Measurements from ENCODE around the gene APOL5. TPM values are rescaled to one million over a fixed set of nuclear protein-coding genes. Genes with fewer than 3 reads are reported as not detected.

Gene APOL5
- total and polyA plus RNA-seq, 10 of the 15 experiments (the other 5 are each of a cell fraction or from before 2014, with no cell fraction given): not detected

DNA sequence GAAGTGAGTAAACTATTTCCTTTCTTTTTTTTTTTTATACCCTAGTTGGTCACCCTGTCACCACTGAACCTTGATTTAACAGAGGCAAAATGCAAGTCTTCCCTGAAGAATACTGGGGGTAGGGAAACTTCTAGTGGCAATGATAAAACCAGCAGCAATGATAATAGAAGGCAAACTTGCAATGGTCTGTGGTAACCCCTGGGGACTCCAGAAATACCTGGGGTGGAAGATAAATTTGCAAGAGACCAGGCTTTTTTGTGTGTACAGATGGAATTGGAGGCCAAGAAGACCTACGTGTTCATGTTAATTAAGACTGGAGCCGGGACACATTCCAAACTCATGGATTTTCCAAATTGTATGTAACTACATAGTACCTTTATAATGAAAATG is 11.6 kb downstream of the APOL5 start (continued):
- TF ChIP-seq, protein P1, sequence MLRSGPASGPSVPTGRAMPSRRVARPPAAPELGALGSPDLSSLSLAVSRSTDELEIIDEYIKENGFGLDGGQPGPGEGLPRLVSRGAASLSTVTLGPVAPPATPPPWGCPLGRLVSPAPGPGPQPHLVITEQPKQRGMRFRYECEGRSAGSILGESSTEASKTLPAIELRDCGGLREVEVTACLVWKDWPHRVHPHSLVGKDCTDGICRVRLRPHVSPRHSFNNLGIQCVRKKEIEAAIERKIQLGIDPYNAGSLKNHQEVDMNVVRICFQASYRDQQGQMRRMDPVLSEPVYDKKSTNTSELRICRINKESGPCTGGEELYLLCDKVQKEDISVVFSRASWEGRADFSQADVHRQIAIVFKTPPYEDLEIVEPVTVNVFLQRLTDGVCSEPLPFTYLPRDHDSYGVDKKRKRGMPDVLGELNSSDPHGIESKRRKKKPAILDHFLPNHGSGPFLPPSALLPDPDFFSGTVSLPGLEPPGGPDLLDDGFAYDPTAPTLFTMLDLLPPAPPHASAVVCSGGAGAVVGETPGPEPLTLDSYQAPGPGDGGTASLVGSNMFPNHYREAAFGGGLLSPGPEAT (IDR thresholded peaks at IDR 0.05; ENCODE audit: low read depth): no peak
- no peak for TF ChIP-seq ASH2L (IDR thresholded peaks at IDR 0.05; ENCODE audit: borderline replicate concordance, low read depth)

DNA sequence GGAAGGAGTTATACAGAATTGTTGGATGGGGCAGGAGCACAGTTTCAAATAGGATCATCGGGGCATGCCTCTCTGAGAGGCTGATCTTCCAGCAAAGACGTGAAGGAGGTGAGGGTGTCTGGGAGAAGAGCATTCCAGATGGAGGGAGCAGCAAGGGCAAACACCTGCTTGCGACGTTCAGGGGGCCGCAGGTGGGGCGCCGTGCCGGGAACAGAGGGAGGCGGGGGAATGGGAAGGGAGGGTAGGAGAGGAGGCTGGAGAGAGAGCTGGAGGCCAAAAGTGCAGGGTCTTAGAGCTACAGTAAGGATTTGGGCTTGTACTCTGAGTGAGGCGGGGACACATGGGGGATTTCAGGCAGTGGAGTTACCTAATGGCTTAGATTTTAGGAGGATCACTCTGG is 13.6 kb downstream of the APOL5 start:
- Histone ChIP-seq H2AFZ (ENCODE audit: control insufficient read depth, low read depth, low read length) (no peak overlapping the region), H3K4me2 (ENCODE audit: control insufficient read depth, insufficient read depth) (no peak overlapping the region), H3K27me3 (replicated peaks in 1 of 2; ENCODE audit: control insufficient read depth in 2 of 2, insufficient read depth in 2 of 2, low read length in 1 of 2) (peaks cover 0 to 3% of the 10 kb centered on the region in 2 experiments; a peak in 3 of 4 replicates), H3K9ac (ENCODE audit: control insufficient read depth, insufficient read depth, low read length) (no peak overlapping the region), H3K4me1 (ENCODE audit: control insufficient read depth, insufficient read depth, low read length) (no peaks in the 10 kb centered on the region), H3K79me2 (ENCODE audit: control insufficient read depth, insufficient read depth, low read length) (no peaks in the 10 kb centered on the region), H3K36me3 (ENCODE audit: control insufficient read depth in 2 of 2, insufficient read depth in 2 of 2, low read length in 1 of 2) (no peaks in the 10 kb centered on the region), H3K4me3 (no peak overlapping the region), H4K20me1 (ENCODE audit: control insufficient read depth, insufficient read depth) (no peaks in the 10 kb centered on the region), H3K9me3 (replicated peaks; ENCODE audit: control insufficient read depth, insufficient read depth, low read length) (no peaks in the 10 kb centered on the region), H3K27ac (ENCODE audit: control insufficient read depth, insufficient read depth) (no peak overlapping the region)
- FAIRE-seq (no peak), ATAC-seq (no peak), DNase-seq (ENCODE audit: low read depth, low spot score) (no peak)
- ChIA-PET SMC1A (ENCODE audit: uncharacterized antibody, unreplicated experiment) (no interaction called here), POLR2A (no interaction called here), RAD21 (ENCODE audit: unreplicated experiment) (no interaction called here), CTCF (no interaction called here)
- TF ChIP-seq EP300 (IDR thresholded peaks at IDR 0.05; ENCODE audit: borderline replicate concordance in 1 of 2, control insufficient read depth in 1 of 2, low read depth in 2 of 2, low read length in 2 of 2): no peak
- TF ChIP-seq HDAC6 (IDR thresholded peaks at IDR 0.05; ENCODE audit: unreplicated experiment): no peak
- intact Hi-C loops (cut with micrococcal nuclease; ENCODE audit: unreplicated experiment): no loop called here
- BruUV-seq (replicated peaks): no TSS peak
- in situ Hi-C loops (cut with MboI): no loop called here
- WGBS (ENCODE audit: insufficient coverage, insufficient replicate concordance, low lambda C conversion rate, missing lambda C conversion rate): 30% methylated on average over 5 of the region's 10 CpGs

DNA sequence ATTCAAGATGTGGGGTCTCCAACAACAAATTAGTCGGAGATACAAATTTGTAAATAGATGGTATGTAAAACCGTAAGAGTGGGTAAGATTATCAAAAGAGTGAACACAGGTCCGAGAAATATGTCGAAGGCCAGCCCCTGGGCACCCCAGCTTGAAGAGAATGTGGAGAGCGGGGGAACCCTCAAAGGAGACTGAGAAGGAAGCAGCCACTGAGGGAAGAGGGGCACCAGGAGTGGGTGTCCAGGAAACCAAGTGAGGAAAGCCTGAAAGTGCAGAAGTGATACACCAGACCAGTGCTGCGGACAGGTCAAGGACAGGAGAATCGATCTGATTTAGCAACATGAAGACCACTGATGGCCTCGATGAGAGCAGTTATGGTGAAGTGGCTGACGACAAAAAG is 14.4 kb downstream of the APOL5 start:
- Histone ChIP-seq H2AFZ (ENCODE audit: control insufficient read depth, low read depth, low read length) (no peak overlapping the region), H3K9ac (ENCODE audit: control insufficient read depth, insufficient read depth, low read length) (no peak overlapping the region), H3K4me2 (ENCODE audit: control insufficient read depth, insufficient read depth) (no peak overlapping the region), H3K79me2 (ENCODE audit: control insufficient read depth, insufficient read depth, low read length) (no peaks in the 10 kb centered on the region), H4K20me1 (ENCODE audit: control insufficient read depth, insufficient read depth) (no peaks in the 10 kb centered on the region), H3K4me3 (no peak overlapping the region), H3K9me3 (replicated peaks; ENCODE audit: control insufficient read depth, insufficient read depth, low read length) (no peaks in the 10 kb centered on the region), H3K36me3 (ENCODE audit: control insufficient read depth in 2 of 2, insufficient read depth in 2 of 2, low read length in 1 of 2) (no peaks in the 10 kb centered on the region), H3K4me1 (ENCODE audit: control insufficient read depth, insufficient read depth, low read length) (no peaks in the 10 kb centered on the region), H3K27ac (ENCODE audit: control insufficient read depth, insufficient read depth) (no peak overlapping the region), H3K27me3 (replicated peaks in 1 of 2; ENCODE audit: control insufficient read depth in 2 of 2, insufficient read depth in 2 of 2, low read length in 1 of 2) (peaks cover 0 to 3% of the 10 kb centered on the region in 2 experiments; a peak in 3 of 4 replicates)
- DNase-seq (ENCODE audit: low read depth, low spot score): no peak
- 25% methylated on average over 9 of the region's 9 CpGs for WGBS (ENCODE audit: insufficient coverage, insufficient replicate concordance, low lambda C conversion rate, missing lambda C conversion rate)
- ATAC-seq: no peak
- ChIA-PET POLR2A (no interaction called here), RAD21 (ENCODE audit: unreplicated experiment) (no interaction called here), CTCF (no interaction called here), SMC1A (ENCODE audit: uncharacterized antibody, unreplicated experiment) (no interaction called here)
- BruUV-seq (replicated peaks): no TSS peak
- FAIRE-seq: no peak
- in situ Hi-C loops (cut with MboI) (no loop called here), intact Hi-C loops (cut with micrococcal nuclease; ENCODE audit: unreplicated experiment) (no loop called here)
- TF ChIP-seq SIX5 (IDR thresholded peaks at IDR 0.05; ENCODE audit: low read depth, low read length, severe bottlenecking) (no peak), IRF4 (IDR thresholded peaks at IDR 0.05; ENCODE audit: low read depth, low read length) (no peak), ZNF217 (IDR thresholded peaks at IDR 0.05) (no peak), MTA2 (IDR thresholded peaks at IDR 0.05; ENCODE audit: low read depth) (no peak), RUNX3 (IDR thresholded peaks at IDR 0.05; ENCODE audit: low read length) (no peak), ZNF24 (IDR thresholded peaks at IDR 0.05) (no peak), EGR1 (IDR thresholded peaks at IDR 0.05; ENCODE audit: borderline replicate concordance in 1 of 2, low read depth in 2 of 2, low read length in 2 of 2) (no peak), CBX3 (IDR thresholded peaks at IDR 0.05; ENCODE audit: borderline replicate concordance, low read depth) (no peak)
- TF ChIP-seq, protein P2, sequence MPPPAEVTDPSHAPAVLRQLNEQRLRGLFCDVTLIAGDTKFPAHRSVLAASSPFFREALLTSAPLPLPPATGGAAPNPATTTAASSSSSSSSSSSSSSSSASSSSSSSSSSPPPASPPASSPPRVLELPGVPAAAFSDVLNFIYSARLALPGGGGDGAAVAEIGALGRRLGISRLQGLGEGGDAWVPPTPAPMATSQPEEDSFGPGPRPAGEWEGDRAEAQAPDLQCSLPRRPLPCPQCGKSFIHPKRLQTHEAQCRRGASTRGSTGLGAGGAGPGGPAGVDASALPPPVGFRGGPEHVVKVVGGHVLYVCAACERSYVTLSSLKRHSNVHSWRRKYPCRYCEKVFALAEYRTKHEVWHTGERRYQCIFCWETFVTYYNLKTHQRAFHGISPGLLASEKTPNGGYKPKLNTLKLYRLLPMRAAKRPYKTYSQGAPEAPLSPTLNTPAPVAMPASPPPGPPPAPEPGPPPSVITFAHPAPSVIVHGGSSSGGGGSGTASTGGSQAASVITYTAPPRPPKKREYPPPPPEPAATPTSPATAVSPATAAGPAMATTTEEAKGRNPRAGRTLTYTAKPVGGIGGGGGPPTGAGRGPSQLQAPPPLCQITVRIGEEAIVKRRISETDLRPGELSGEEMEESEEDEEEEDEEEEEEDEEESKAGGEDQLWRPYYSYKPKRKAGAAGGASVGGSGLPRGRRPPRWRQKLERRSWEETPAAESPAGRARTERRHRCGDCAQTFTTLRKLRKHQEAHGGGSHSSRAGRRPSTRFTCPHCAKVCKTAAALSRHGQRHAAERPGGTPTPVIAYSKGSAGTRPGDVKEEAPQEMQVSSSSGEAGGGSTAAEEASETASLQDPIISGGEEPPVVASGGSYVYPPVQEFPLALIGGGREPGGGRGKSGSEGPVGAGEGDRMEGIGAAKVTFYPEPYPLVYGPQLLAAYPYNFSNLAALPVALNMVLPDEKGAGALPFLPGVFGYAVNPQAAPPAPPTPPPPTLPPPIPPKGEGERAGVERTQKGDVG (CRISPR knock-in tag; IDR thresholded peaks at IDR 0.05): no peak

Measured in GM12878 (cell line).